OCI-LY3 (cell line): ENCODE data around the gene WDR86.

Experiments used
- H2AFZ ChIP-seq: fragments of 200-600, 300-600 bp; shearing (Covaris generic); 2 replicates; pipeline ENCODE4 v1.6.0; 2014; ENCODE audit warnings: antibody characterized with exemption, low read depth, low read length
- H3K27ac ChIP-seq: fragments of 200-600, 300-600 bp; sonication (generic); 2 replicates; pipeline ENCODE4 v1.5.1; 2014; ENCODE audit warnings: mild to moderate bottlenecking, low read length, moderate library complexity, mixed read lengths
- H3K27me3 ChIP-seq: fragments of 200-600, 300-600 bp; sonication (generic); 2 replicates; pipeline ENCODE4 v1.6.1; 2014; ENCODE audit warnings: low read depth, low read length, mixed read lengths
- H3K36me3 ChIP-seq: fragments of 200-600, 300-600 bp; sonication (generic); replicated peaks from 2 replicates; pipeline ENCODE3; 2014; ENCODE audit warnings: low read depth, low read length, mixed read lengths
- H3K4me1 ChIP-seq: fragments of 300-600, 200-600 bp; sonication (generic); 2 replicates; pipeline ENCODE4 v1.6.1; 2014; ENCODE audit warnings: low read length, mixed read lengths
- H3K4me2 ChIP-seq: fragments of 200-600, 300-600 bp; sonication (generic); 2 replicates; pipeline ENCODE4 v1.6.1; 2014; ENCODE audit warnings: low read length, mixed read lengths
- H3K4me3 ChIP-seq: fragments of 300-600, 200-600 bp; sonication (generic); 2 replicates; pipeline ENCODE4 v1.5.1; 2014; ENCODE audit warnings: antibody characterized with exemption, mild to moderate bottlenecking, low read length, moderate library complexity
- H3K79me2 ChIP-seq: fragments of 300-600, 200-600 bp; shearing (Covaris generic); 2 replicates; pipeline ENCODE4 v1.6.1; 2014; ENCODE audit warnings: mild to moderate bottlenecking, low read length, mixed read lengths
- H3K9ac ChIP-seq: fragments of 300-600, 200-600 bp; shearing (Covaris generic); 2 replicates; pipeline ENCODE4 v1.6.0; 2014; ENCODE audit warnings: mild to moderate bottlenecking, low read length, moderate library complexity
- H3K9me3 ChIP-seq: fragments of 200-600, 300-600 bp; shearing (Covaris generic); 2 replicates; pipeline ENCODE4 v1.6.1; 2014; ENCODE audit warnings: low read length, mixed read lengths; ENCODE audit not compliant: insufficient read depth
- H4K20me1 ChIP-seq: fragments of 200-600, 300-600 bp; sonication (generic); 2 replicates; pipeline ENCODE4 v1.6.1; 2016; ENCODE audit warnings: low read length, mixed read lengths; ENCODE audit not compliant: insufficient read depth
- CTCF ChIP-seq: fragments of 200-600, 300-600 bp; sonication (generic); IDR thresholded peaks from 2 replicates; pipeline ENCODE4 v1.5.1; 2014; ENCODE audit warnings: antibody characterized with exemption, low read length, low read depth
- EZH2phosphoT487 ChIP-seq: fragments of 200-600 bp; shearing (Covaris generic); IDR thresholded peaks from 2 replicates; pipeline ENCODE4 v1.6.1; 2018; ENCODE audit warnings: antibody characterized with exemption, mixed run types, low read depth

The WDR86 gene

DNA sequence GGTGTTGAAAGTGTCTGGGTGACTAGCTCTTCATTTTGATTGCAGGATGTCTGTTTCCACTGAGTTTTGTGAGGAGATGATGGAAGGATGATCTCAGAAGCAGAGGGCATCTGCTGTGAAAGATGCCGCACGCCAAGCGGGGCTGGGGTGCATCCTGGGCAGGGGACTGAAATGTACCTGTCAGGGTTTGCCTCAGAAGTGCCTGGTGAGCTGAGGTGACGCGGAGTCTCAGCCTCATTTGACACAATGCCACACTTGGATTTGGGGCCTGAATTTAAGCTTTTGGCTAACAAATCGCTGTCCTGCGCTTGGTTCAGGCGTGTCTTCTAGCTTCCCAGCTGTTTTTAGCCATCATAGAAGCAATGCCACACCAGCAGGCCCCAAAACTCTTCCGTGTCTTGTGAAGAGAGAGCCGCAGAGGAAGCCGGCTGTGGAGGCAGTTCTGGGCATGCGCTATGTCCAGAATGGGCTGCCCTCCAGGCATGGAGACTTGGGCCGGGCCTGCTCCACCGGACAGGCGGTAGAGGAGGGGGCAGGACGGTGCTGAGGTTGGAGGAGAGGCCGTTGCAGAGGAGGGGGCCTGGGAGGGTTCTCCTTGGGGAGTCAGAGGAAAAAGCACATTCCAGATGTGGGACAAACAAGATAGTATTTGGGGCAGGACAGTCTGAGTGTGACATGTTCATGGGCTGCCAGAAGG is 31.2 kb downstream of the WDR86 start:
- Histone ChIP-seq H3K4me2 (no peak overlapping the region), H4K20me1 (no peaks in the 10 kb centered on the region; the same call in none of the 2 replicates), H3K27me3 (peaks cover 11% of the 10 kb centered on the region), H3K4me3 (no peak overlapping the region), H3K79me2 (no peaks in the 10 kb centered on the region), H2AFZ (no peak overlapping the region), H3K36me3 (no peaks in the 10 kb centered on the region), H3K4me1 (peaks cover 12% of the 10 kb centered on the region), H3K27ac (no peak overlapping the region), H3K9me3 (no peaks in the 10 kb centered on the region), H3K9ac (no peak overlapping the region)
- TF ChIP-seq CTCF: no peak
- TF ChIP-seq EZH2phosphoT487: no peak

- Histone ChIP-seq H3K36me3 (no peaks in the 10 kb centered on the region), H3K27me3 (peaks cover 10% of the 10 kb centered on the region; the same call in 1 of the 2 replicates), H3K27ac (no peak overlapping the region), H3K4me1 (peaks cover 12% of the 10 kb centered on the region), H3K9ac (no peak overlapping the region), H3K4me2 (no peak overlapping the region), H4K20me1 (no peaks in the 10 kb centered on the region; the same call in none of the 2 replicates), H2AFZ (no peak overlapping the region), H3K4me3 (no peak overlapping the region), H3K79me2 (no peaks in the 10 kb centered on the region), H3K9me3 (no peaks in the 10 kb centered on the region)
- TF ChIP-seq CTCF: no peak
- TF ChIP-seq EZH2phosphoT487: no peak
Observed at GRCh38 chr7:151378011-151378410, 31.8 kb downstream of the WDR86 start.

GRCh38 chr7:151377406-151377805 is 32.4 kb downstream of the WDR86 start:
- H3K36me3 ChIP-seq: no peaks in the 10 kb centered on the region
- no peak overlapping the region for H3K4me3 ChIP-seq
- H3K27me3 ChIP-seq: peaks cover 7% of the 10 kb centered on the region; the same call in 1 of the 2 replicates
- no peak overlapping the region for H3K27ac ChIP-seq
- H3K9ac ChIP-seq: no peak overlapping the region
- H3K4me2 ChIP-seq: no peak overlapping the region
- no peaks in the 10 kb centered on the region; the same call in none of the 2 replicates for H4K20me1 ChIP-seq
- no peak for TF ChIP-seq EZH2phosphoT487
- no peaks in the 10 kb centered on the region for H3K79me2 ChIP-seq
- H3K4me1 ChIP-seq: peaks cover 12% of the 10 kb centered on the region
- no peak overlapping the region for H2AFZ ChIP-seq
- H3K9me3 ChIP-seq: no peaks in the 10 kb centered on the region

- Histone ChIP-seq H3K36me3 (no peaks in the 10 kb centered on the region), H3K9me3 (no peaks in the 10 kb centered on the region), H3K27ac (no peak overlapping the region), H3K4me1 (peaks cover 10% of the 10 kb centered on the region), H3K27me3 (no peaks in the 10 kb centered on the region), H2AFZ (no peak overlapping the region), H3K4me2 (no peak overlapping the region), H3K79me2 (no peaks in the 10 kb centered on the region), H3K9ac (no peak overlapping the region), H4K20me1 (no peaks in the 10 kb centered on the region; the same call in none of the 2 replicates), H3K4me3 (no peak overlapping the region)
- TF ChIP-seq EZH2phosphoT487: no peak
- TF ChIP-seq CTCF: no peak
Observed at GRCh38 chr7:151376218-151376902, 33.5 kb downstream of the WDR86 start.
